Measurements from ENCODE around the gene COX18. TPM values are rescaled to one million over a fixed set of nuclear protein-coding genes. Genes with fewer than 3 reads are reported as not detected.

The COX18 gene
- total RNA-seq, 1 donor from 2014 or later, result 19.9 TPM

GRCh38 chr4:73036123-73036522, 33.4 kb downstream of the COX18 start:
- H3K36me3 Mint-ChIP-seq (ENCODE audit: low read depth), result peaks cover 2% of the 10 kb centered on the region
- H3K9me3 Mint-ChIP-seq, result peaks cover 13% of the 10 kb centered on the region
- H3K27me3 Mint-ChIP-seq (ENCODE audit: insufficient read depth), result no peaks in the 10 kb centered on the region
- intact Hi-C loops (cut with micrococcal nuclease), result no loop called here
- peaks cover 7% of the 10 kb centered on the region for H3K4me1 Mint-ChIP-seq (ENCODE audit: low read depth)
- no peak overlapping the region for H3K4me3 Mint-ChIP-seq
- no peak overlapping the region for H3K27ac Mint-ChIP-seq
- DNase-seq (ENCODE audit: low spot score), result no peak

GRCh38 chr4:73034896-73035295, 34.6 kb downstream of the COX18 start:
- no peak for DNase-seq (ENCODE audit: low spot score)
- Mint-ChIP-seq H3K27me3 (ENCODE audit: insufficient read depth) (no peaks in the 10 kb centered on the region), H3K36me3 (ENCODE audit: low read depth) (peaks cover 2% of the 10 kb centered on the region), H3K27ac (no peak overlapping the region), H3K4me1 (ENCODE audit: low read depth) (peaks cover 7% of the 10 kb centered on the region), H3K4me3 (no peak overlapping the region), H3K9me3 (peaks cover 13% of the 10 kb centered on the region)
- intact Hi-C loops (cut with micrococcal nuclease), result no loop called here

- H3K27ac Mint-ChIP-seq, result no peak overlapping the region
- peaks cover 3% of the 10 kb centered on the region for H3K27me3 Mint-ChIP-seq (ENCODE audit: insufficient read depth)
- H3K4me3 Mint-ChIP-seq, result no peak overlapping the region
- intact Hi-C loops (cut with micrococcal nuclease), result no loop called here
- no peak for DNase-seq (ENCODE audit: low spot score)
- H3K4me1 Mint-ChIP-seq (ENCODE audit: low read depth), result no peaks in the 10 kb centered on the region
- no peaks in the 10 kb centered on the region for H3K9me3 Mint-ChIP-seq
- no peaks in the 10 kb centered on the region for H3K36me3 Mint-ChIP-seq (ENCODE audit: low read depth)
These were observed 40.9 kb downstream of the COX18 start for GRCh38 chr4:73028621-73029020.

- Mint-ChIP-seq H3K27ac (no peak overlapping the region), H3K36me3 (ENCODE audit: low read depth) (no peaks in the 10 kb centered on the region), H3K9me3 (no peaks in the 10 kb centered on the region), H3K4me1 (ENCODE audit: low read depth) (no peaks in the 10 kb centered on the region), H3K4me3 (no peak overlapping the region), H3K27me3 (ENCODE audit: insufficient read depth) (peaks cover 7% of the 10 kb centered on the region)
- no peak for DNase-seq (ENCODE audit: low spot score)
- intact Hi-C loops (cut with micrococcal nuclease), result no loop called here
These were observed 47.9 kb downstream of the COX18 start for GRCh38 chr4:73021634-73022033.

- DNase-seq (ENCODE audit: low spot score), result no peak
- H3K27me3 Mint-ChIP-seq (ENCODE audit: insufficient read depth), result peaks cover 8% of the 10 kb centered on the region
- intact Hi-C loops (cut with micrococcal nuclease), result loop anchor here (1.0 kb wide), 2 partner anchors 317 to 514 kb away; no protein-coding TSS in a partner anchor
- H3K36me3 Mint-ChIP-seq (ENCODE audit: low read depth), result no peaks in the 10 kb centered on the region
- H3K27ac Mint-ChIP-seq, result no peak overlapping the region
- no peaks in the 10 kb centered on the region for H3K4me1 Mint-ChIP-seq (ENCODE audit: low read depth)
- no peaks in the 10 kb centered on the region for H3K9me3 Mint-ChIP-seq
- H3K4me3 Mint-ChIP-seq, result no peak overlapping the region
These were observed 50.0 kb downstream of the COX18 start for GRCh38 chr4:73019462-73020047.

- no peaks in the 10 kb centered on the region for H3K4me1 Mint-ChIP-seq (ENCODE audit: low read depth)
- no peak for DNase-seq (ENCODE audit: low spot score)
- H3K36me3 Mint-ChIP-seq (ENCODE audit: low read depth), result no peaks in the 10 kb centered on the region
- peaks cover 8% of the 10 kb centered on the region for H3K27me3 Mint-ChIP-seq (ENCODE audit: insufficient read depth)
- intact Hi-C loops (cut with micrococcal nuclease), result no loop called here
- no peaks in the 10 kb centered on the region for H3K9me3 Mint-ChIP-seq
- no peak overlapping the region for H3K4me3 Mint-ChIP-seq
- no peak overlapping the region for H3K27ac Mint-ChIP-seq
These were observed 50.9 kb downstream of the COX18 start for GRCh38 chr4:73018595-73018994.

GRCh38 chr4:73013310-73013709, 56.2 kb downstream of the COX18 start:
- DNase-seq (ENCODE audit: low spot score), result no peak
- H3K27ac Mint-ChIP-seq, result no peak overlapping the region
- no peaks in the 10 kb centered on the region for H3K9me3 Mint-ChIP-seq
- H3K4me1 Mint-ChIP-seq (ENCODE audit: low read depth), result no peaks in the 10 kb centered on the region
- no peaks in the 10 kb centered on the region for H3K36me3 Mint-ChIP-seq (ENCODE audit: low read depth)
- peaks cover 8% of the 10 kb centered on the region for H3K27me3 Mint-ChIP-seq (ENCODE audit: insufficient read depth)
- intact Hi-C loops (cut with micrococcal nuclease), result no loop called here
- H3K4me3 Mint-ChIP-seq, result no peak overlapping the region

- DNase-seq (ENCODE audit: low spot score), result no peak
- Mint-ChIP-seq H3K9me3 (no peaks in the 10 kb centered on the region), H3K4me1 (ENCODE audit: low read depth) (no peaks in the 10 kb centered on the region), H3K36me3 (ENCODE audit: low read depth) (no peaks in the 10 kb centered on the region), H3K27me3 (ENCODE audit: insufficient read depth) (peaks cover 8% of the 10 kb centered on the region), H3K4me3 (no peak overlapping the region), H3K27ac (no peak overlapping the region)
- intact Hi-C loops (cut with micrococcal nuclease), result no loop called here
These were observed 56.8 kb downstream of the COX18 start for GRCh38 chr4:73012673-73013072.

GRCh38 chr4:73011629-73011985, 57.9 kb downstream of the COX18 start:
- Mint-ChIP-seq H3K27ac (no peak overlapping the region), H3K4me1 (ENCODE audit: low read depth) (no peaks in the 10 kb centered on the region), H3K27me3 (ENCODE audit: insufficient read depth) (peaks cover 8% of the 10 kb centered on the region), H3K4me3 (no peak overlapping the region), H3K9me3 (no peaks in the 10 kb centered on the region), H3K36me3 (ENCODE audit: low read depth) (no peaks in the 10 kb centered on the region)
- DNase-seq (ENCODE audit: low spot score), result no peak
- intact Hi-C loops (cut with micrococcal nuclease), result no loop called here

- H3K4me1 Mint-ChIP-seq (ENCODE audit: low read depth), result no peaks in the 10 kb centered on the region
- H3K4me3 Mint-ChIP-seq, result no peak overlapping the region
- intact Hi-C loops (cut with micrococcal nuclease), result no loop called here
- H3K9me3 Mint-ChIP-seq, result no peaks in the 10 kb centered on the region
- H3K36me3 Mint-ChIP-seq (ENCODE audit: low read depth), result no peaks in the 10 kb centered on the region
- no peak for DNase-seq (ENCODE audit: low spot score)
- H3K27me3 Mint-ChIP-seq (ENCODE audit: insufficient read depth), result peaks cover 8% of the 10 kb centered on the region
- no peak overlapping the region for H3K27ac Mint-ChIP-seq
These were observed 58.5 kb downstream of the COX18 start for GRCh38 chr4:73010789-73011628.

GRCh38 chr4:73007526-73008100, 61.9 kb downstream of the COX18 start:
- intact Hi-C loops (cut with micrococcal nuclease), result no loop called here

GRCh38 chr4:73006286-73006990, 63.1 kb downstream of the COX18 start:
- peaks cover 12% of the 10 kb centered on the region for H3K27me3 Mint-ChIP-seq (ENCODE audit: insufficient read depth)
- no peaks in the 10 kb centered on the region for H3K36me3 Mint-ChIP-seq (ENCODE audit: low read depth)
- no peak for DNase-seq (ENCODE audit: low spot score)
- no peaks in the 10 kb centered on the region for H3K4me1 Mint-ChIP-seq (ENCODE audit: low read depth)
- H3K9me3 Mint-ChIP-seq, result no peaks in the 10 kb centered on the region
- no peak overlapping the region for H3K4me3 Mint-ChIP-seq
- intact Hi-C loops (cut with micrococcal nuclease), result no loop called here
- no peak overlapping the region for H3K27ac Mint-ChIP-seq

More at GRCh38 chr4:73007526-73008100, 61.9 kb downstream of the COX18 start:
- no peaks in the 10 kb centered on the region for H3K4me1 Mint-ChIP-seq (ENCODE audit: low read depth)
- H3K36me3 Mint-ChIP-seq (ENCODE audit: low read depth), result no peaks in the 10 kb centered on the region
- peaks cover 11% of the 10 kb centered on the region for H3K27me3 Mint-ChIP-seq (ENCODE audit: insufficient read depth)
- H3K9me3 Mint-ChIP-seq, result no peaks in the 10 kb centered on the region
- no peak overlapping the region for H3K27ac Mint-ChIP-seq
- no peak for DNase-seq (ENCODE audit: low spot score)
- no peak overlapping the region for H3K4me3 Mint-ChIP-seq

- Mint-ChIP-seq H3K4me1 (ENCODE audit: low read depth) (no peaks in the 10 kb centered on the region), H3K4me3 (no peak overlapping the region), H3K36me3 (ENCODE audit: low read depth) (no peaks in the 10 kb centered on the region), H3K27ac (no peak overlapping the region), H3K9me3 (no peaks in the 10 kb centered on the region), H3K27me3 (ENCODE audit: insufficient read depth) (peaks cover 14% of the 10 kb centered on the region)
- no peak for DNase-seq (ENCODE audit: low spot score)
- intact Hi-C loops (cut with micrococcal nuclease), result no loop called here
These were observed 64.0 kb downstream of the COX18 start for GRCh38 chr4:73005514-73005913.

All from activated T-helper 1 cell treated with anti-CD3 and anti-CD28 coated beads, Interleukin-12 subunit alpha, Interleukin-12 subunit beta, Interleukin-2, Interleukin-4 antibody, amounts not matched to agents 30 ng/mL and 10 ng/mL and 1 ng/mL, durations not matched to agents 14 hours and 24 hours and 36 hours (primary cell).